HG03571 (cell line): Measurements from ENCODE around the gene SAP30L.

Experiments
- ATAC-seq: cut with Tn5 transposase; IDR thresholded peaks from one replicate; pipeline ENCODE4 v1.9.1; 2021; ENCODE audit not compliant: unreplicated experiment

SAP30L gene

DNA sequence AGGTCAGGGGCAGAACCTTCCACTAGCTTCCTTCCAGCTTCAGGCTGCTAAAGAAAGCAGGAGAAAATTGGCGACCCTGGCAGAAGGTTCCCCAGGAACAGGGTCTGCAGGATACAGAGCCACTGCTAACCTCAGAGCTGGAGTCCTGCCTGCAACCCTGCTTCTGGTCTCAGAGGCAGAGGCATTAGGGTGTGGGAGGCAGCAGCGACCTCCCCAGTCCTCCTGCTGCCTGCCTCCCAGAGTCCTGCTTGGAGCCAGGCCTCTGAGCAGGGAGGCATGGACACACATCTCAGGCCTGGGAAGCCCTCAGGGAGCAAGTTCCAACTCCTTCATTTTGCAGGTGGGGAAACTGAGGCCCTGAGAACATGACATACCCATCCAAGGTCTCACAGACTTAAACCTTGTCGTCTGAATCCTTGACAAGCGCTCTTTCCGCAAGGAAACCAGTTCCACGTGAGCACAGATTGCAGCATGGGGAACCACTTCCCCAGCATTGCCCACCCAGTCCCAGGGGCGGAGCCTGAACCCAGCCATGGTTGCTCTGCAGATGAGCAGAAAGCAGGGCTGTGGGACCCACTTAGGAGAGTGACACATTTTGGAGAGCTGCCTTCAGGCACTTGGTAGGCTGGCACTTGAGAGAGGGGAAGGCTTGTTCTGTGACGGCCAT is 60.4 kb downstream of the SAP30L start:
- no peak for ATAC-seq

DNA sequence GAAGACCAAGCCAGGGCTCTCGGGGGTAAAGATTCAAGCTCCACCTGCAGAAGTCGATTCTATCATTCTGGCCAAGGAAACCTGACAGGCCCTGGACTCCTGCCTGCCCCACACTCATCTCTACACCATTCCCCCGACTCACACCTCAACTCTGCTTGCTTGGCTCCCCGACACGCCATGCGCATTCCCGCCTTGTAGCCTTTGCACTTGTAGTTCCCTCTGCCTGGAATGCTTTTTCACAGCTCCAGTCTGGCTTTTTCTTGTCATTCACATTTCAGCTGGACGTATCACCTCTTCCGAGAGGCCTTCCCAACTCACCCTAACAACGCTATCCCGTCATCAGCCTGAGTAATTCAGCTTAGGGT is 60.9 kb downstream of the SAP30L start:
- ATAC-seq: no peak

DNA sequence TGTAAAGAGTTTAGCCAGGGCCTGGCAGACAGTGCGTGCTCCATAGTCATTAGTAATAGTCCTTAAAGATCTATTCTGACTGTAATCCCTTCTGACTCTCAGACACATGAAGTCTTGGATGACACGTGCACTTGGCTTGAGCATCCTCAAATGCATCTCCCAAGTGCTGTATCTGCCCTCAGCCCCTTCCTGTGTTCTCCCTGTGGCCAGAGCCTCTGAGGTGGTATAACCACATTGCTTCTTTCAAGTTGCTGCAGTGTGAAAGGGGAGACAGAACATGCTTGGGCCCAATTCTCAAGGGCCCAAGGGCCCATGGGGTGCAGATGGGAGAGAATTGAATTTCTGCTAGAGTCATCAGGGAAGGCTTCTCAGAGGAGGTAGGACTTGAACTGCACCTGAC is 62.3 kb downstream of the SAP30L start:
- no peak for ATAC-seq

DNA sequence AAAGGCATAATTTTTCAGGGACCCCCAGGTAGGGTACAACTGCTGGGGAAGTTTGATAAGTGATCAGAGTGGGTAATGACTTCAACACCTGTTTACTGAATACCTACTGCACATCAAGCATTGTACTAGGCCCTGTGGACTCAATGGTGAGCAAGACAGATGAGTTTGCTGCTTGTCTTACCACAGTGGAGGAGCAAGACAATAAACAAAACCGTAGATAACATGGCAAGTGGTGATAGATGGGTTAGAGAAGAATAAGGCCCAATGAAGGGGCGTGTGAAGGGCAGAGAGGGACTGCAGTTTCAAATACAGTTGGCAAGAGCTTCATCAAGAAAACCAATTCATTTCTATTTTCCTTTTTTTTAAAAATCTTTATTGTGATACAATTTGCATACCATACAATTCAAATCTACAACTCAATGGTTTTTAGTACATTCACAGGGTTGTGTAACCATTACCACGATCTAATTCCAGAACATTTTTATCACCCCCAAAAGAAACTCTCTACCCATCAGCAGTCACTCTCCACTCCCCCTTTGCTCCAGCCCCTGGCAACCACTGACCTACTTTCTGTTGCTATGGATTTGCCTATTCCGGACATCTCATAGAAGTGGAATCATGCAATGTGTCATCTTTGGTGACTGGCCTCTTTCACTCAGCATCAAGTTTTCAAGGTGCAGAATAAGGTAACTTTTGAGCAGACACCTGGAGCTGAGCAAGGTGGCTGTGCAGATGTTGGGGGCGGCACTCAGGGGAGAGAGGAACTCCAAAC is 64.2 kb downstream of the SAP30L start:
- ATAC-seq: no peak
